Dedifferentiated amniotic fluid mesenchymal stem cell (primary cell): ENCODE results near the gene SPRY1.

Experiments used
- DNase-seq: peaks from one replicate; pipeline ENCODE4 v3.0.0-alpha.2; 2016; ENCODE audit errors: extremely low spot score

The SPRY1 gene

GRCh38 chr4:123380728-123381716 is 15.6 kb upstream of the SPRY1 start:
- no peak for DNase-seq

DNA sequence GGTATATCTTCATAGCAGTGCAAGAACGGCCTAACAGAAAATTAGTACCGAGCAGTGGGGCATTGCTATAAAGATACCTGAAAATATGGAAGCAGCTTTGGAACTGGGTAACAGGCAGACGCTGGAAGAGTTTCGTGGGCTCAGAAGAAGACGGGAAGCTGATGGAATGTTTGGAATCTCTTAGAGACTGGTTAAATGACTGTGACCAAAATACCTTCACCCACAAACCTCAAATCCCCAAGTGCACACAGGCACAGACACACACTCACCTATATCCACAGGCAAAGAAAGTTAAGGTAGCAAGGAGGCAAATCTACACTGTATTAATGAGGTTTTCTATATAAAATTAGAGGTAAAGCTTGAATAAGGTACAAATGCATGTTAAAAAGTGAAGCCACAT is 14.6 kb upstream of the SPRY1 start:
- no peak for DNase-seq

DNA sequence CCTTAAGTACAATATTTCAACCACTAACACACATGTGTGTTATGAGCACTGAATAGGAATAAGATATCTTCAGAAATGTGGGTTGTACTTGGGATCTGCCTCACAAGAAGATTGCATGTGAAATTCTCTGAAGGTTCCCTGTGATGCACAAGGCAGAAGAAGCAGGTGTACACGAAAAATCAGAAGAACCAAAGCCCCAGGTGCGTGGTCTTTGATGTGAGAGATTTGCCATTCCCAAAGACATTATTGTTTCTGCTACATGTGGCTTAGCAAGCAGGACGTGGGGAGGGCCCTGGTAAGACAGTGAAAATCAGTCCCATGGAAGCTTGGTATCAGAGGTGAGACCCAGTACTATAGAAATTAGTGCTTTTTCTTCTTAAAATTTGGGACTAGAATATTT is 13.0 kb upstream of the SPRY1 start:
- no peak for DNase-seq

GRCh38 chr4:123386609-123387008 is 10.0 kb upstream of the SPRY1 start:
- no peak for DNase-seq

- DNase-seq, result no peak
Observed at GRCh38 chr4:123390846-123391456, 5.6 kb upstream of the SPRY1 start.

GRCh38 chr4:123393721-123394120 is 2.9 kb upstream of the SPRY1 start:
- DNase-seq, result no peak

- DNase-seq, result no peak
Observed at GRCh38 chr4:123397144-123398065, 810 bp downstream of the SPRY1 start.

GRCh38 chr4:123398066-123398852 is 1.7 kb downstream of the SPRY1 start:
- DNase-seq, result peak; percentile 44

- DNase-seq, result peak; percentile 69
Observed at GRCh38 chr4:123398853-123399626, 2.4 kb downstream of the SPRY1 start.

DNA sequence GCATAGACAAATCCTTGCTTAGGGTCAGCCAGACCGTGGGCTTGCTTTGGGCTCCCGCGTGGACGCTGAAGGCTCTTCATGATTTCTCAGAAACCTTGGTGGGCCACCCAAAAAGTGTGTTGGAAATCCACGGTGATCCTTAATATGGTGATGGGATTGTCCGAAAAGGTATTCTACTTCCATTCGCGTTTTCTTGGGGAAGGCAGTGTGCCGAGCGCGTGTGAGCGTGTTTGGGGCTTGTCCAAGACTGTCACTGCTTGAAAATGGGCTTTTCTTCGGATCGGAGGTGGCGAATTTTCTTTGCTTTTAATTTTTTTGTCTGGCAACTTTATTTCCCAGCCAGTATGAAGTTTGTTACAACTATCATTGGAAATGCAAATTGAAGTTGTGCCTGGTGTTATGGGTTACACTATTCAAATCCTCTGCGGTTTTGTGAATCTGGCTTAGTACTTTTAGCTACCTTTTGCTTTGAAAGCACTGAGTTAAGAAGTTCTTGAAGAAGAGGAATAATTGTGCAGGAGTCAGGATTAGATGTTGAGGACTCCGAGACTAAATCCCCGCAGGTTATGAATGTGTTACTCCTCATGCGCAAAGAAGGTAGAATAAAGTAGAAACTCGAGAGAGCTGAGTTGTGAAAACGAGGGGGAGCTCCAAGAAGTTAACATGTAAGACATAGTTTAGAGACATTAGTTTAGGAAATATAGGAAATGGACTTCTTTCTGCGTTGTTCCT is 3.2 kb downstream of the SPRY1 start:
- DNase-seq, result no peak

DNA sequence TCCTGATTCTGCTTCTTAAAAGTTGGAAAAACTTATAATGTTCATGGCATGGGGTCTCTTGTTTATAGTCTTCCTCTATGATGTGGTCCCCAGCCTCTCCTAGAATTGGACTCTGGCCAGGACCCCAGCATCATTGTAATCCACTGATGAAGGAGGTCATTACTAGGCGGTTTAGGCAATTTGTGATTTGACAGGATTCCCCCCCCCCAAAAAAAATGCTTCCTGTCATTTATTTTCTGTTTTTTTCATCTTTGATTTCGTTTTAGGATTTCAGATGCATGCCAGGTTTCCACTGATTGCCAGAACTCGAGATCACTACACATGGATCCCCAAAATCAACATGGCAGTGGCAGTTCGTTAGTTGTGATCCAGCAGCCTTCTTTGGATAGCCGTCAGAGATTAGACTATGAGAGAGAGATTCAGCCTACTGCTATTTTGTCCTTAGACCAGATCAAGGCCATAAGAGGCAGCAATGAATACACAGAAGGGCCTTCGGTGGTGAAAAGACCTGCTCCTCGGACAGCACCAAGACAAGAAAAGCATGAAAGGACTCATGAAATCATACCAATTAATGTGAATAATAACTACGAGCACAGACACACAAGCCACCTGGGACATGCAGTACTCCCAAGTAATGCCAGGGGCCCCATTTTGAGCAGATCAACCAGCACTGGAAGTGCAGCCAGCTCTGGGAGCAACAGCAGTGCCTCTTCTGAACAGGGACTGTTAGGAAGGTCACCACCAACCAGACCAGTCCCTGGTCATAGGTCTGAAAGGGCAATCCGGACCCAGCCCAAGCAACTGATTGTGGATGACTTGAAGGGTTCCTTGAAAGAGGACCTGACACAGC is 4.9 kb downstream of the SPRY1 start:
- no peak for DNase-seq

DNA sequence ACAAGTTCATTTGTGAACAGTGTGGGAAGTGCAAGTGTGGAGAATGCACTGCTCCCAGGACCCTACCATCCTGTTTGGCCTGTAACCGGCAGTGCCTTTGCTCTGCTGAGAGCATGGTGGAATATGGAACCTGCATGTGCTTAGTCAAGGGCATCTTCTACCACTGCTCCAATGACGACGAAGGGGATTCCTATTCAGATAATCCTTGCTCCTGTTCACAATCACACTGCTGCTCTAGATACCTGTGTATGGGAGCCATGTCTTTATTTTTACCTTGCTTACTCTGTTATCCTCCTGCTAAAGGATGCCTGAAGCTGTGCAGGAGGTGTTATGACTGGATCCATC is 5.5 kb downstream of the SPRY1 start:
- no peak for DNase-seq

DNA sequence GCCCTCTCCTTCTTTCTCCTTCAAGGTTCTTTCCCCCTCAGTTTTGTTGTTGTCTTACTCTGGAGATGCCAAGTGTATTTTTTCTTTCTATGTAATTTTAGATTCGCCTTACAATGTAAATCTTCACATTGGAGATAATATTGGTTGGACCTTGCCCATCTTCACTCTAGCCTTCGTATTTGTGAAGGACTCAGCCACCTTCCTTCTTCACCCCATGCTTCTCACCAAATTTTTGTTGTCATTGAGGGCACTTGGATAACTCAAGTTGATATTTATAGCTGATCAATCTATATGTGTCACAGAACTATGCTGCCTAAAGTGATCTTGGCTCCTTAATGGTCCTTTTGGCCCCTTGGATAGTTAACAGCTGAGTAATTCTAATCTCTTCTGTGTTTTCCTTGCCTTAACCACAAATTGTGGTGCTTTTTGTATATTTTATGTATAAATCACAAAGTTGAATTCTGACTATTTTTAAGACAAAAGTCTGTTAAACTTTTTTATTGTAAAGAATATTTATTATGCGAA is 6.5 kb downstream of the SPRY1 start:
- DNase-seq, result no peak

DNA sequence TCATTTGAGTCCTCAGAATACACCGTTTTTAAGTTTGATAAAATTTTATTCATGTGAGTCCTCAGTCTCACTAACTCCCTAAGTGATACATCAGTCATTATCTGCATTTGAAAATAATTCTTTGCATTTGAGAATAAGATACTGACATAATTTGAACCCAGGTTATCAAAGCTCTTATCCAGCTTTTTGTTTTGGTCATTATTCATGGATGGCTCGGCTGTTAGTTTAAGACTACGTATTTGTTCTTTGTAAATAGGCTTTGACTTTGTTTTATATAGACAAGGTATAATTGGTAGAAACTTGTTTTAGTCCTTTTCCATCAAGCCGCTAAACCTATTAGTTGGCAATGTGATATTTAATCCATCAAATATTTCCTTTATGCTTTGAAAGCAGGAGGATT is 7.9 kb downstream of the SPRY1 start:
- no peak for DNase-seq

GRCh38 chr4:123405267-123405865 is 8.8 kb downstream of the SPRY1 start:
- DNase-seq, result no peak

DNA sequence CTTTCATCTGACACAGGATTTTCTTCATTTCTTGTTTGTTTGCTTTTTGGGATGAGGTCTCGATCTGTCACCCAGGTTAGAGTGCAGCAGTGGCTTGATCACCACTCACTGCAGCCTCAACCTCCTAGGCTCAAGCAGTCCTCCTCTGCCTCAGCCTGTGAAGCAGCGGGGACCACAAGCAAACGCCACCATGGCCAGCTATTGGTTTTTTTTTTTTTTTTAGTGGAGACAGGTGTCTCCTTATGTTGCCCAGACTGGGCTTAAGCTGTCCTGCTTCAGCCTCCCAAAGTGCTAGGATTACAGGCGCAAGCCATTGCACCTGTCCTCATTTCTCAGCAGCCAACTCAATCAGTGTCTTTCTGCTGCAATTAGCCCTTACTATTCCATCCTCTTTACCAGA is 10.3 kb downstream of the SPRY1 start:
- no peak for DNase-seq

- DNase-seq, result no peak
Observed at GRCh38 chr4:123408471-123409084, 12.0 kb downstream of the SPRY1 start.

- no peak for DNase-seq
Observed at GRCh38 chr4:123409334-123409733, 12.7 kb downstream of the SPRY1 start.
